Testis (tissue), 3 donors: ENCODE measurements around the gene CFAP91. TPM values are rescaled to one million over a fixed set of nuclear protein-coding genes. Genes with fewer than 3 reads are reported as not detected.

Source experiments
- DNase-seq: peaks from one replicate; pipeline ENCODE4 v3.0.0-alpha.2; 2019
- H3K27ac ChIP-seq, 2 donors: fragments of 200-600 bp; sonication (generic); one replicate each; pipeline ENCODE4 v1.5.1; 2019
- H3K27me3 ChIP-seq: fragments of 200-600 bp; sonication (generic); one replicate; pipeline ENCODE4 v1.5.1; 2019
- H3K36me3 ChIP-seq: fragments of 200-600 bp; sonication (generic); one replicate; pipeline ENCODE4 v1.5.1; 2017; ENCODE audit warnings: low read depth; ENCODE audit errors: missing control alignments
- H3K4me1 ChIP-seq: fragments of 200-600 bp; sonication (generic); one replicate; pipeline ENCODE4 v1.5.1; 2019
- H3K4me3 ChIP-seq, 2 donors: fragments of 200-600 bp; sonication (generic); one replicate each; pipeline ENCODE4 v1.5.1; 2017 to 2019
- H3K9me3 ChIP-seq: fragments of 200-600 bp; sonication (generic); one replicate; pipeline ENCODE4 v1.5.1; 2017
- CTCF ChIP-seq, 3 experiments: fragments of 450-650 bp in 2 of 3; fragments of 200-600 bp in 1 of 3; sonication (generic) in 1 of 3; IDR thresholded peaks; one replicate each; pipeline ENCODE4 v1.5.1; 2016 to 2019; ENCODE audit warnings: antibody characterized with exemption in 3 of 3, mild to moderate bottlenecking in 2 of 3, moderate library complexity in 1 of 3
- POLR2A ChIP-seq: fragments of 450-650 bp; IDR thresholded peaks from one replicate; pipeline ENCODE4 v1.6.1; 2017; ENCODE audit warnings: antibody characterized with exemption, mild to moderate bottlenecking, moderate library complexity
- WGBS, 2 donors: methylation state at CpG; one replicate each; pipeline ENCODE4 v1.1.5; 2018; 5-methylcytosine and 5-hydroxymethylcytosine counted together
- intact Hi-C: fragments of 100-400 bp; cut with DNase I; formaldehyde crosslinking; loops from one replicate; pipeline ENCODE4 v1.15.1; 2023; ENCODE audit warnings: low total_unique reads
- polyA plus RNA-seq: library from polyadenylated mRNA; stranded (reverse); fragments of 350-450 nt; fragmentation: Illumina TruSeq; extraction: RNeasy Lipid Tissue Mini Kit (QIAGEN cat#74804); gene quantifications from one replicate; pipeline ENCODE4 v1.2.3, GENCODE V29; 2014; ENCODE audit warnings: low read depth, low replicate concordance; ENCODE audit not compliant: insufficient read depth
- total RNA-seq, 2 donors: library from RNA; depleted of rRNA; stranded (reverse); fragments of >200 nt; gene quantifications; one replicate each; pipeline ENCODE4 v1.2.3, GENCODE V29; 2016

CFAP91 gene
- total and polyA plus RNA-seq, 3 donors from 2014 or later: 28.3 to 58.0 (median 47.6) TPM

- no peak for DNase-seq
- Histone ChIP-seq H3K4me3 (no peak overlapping the region), H3K27me3 (no peaks in the 10 kb centered on the region), H3K4me1 (peaks cover 10% of the 10 kb centered on the region), H3K36me3 (no peaks in the 10 kb centered on the region), H3K27ac (no peak overlapping the region), H3K9me3 (no peaks in the 10 kb centered on the region)
- 65 to 66% methylated on average over 5 of the region's 5 CpGs for WGBS, 2 donors
- no peak for TF ChIP-seq POLR2A
- no peak for TF ChIP-seq CTCF (IDR thresholded peaks at IDR 0.05)
- intact Hi-C loops: no loop called here
Measured at GRCh38 chr3:119717520-119717919, 14.7 kb downstream of the CFAP91 start.

- Histone ChIP-seq H3K9me3 (no peaks in the 10 kb centered on the region), H3K4me1 (no peaks in the 10 kb centered on the region), H3K4me3 (no peak overlapping the region), H3K27ac (no peak overlapping the region), H3K27me3 (no peaks in the 10 kb centered on the region), H3K36me3 (no peaks in the 10 kb centered on the region)
- TF ChIP-seq CTCF (IDR thresholded peaks at IDR 0.05): no peak
- no peak for TF ChIP-seq POLR2A
- 52 to 58% methylated on average over 2 of the region's 2 CpGs for WGBS, 2 donors
- no peak for DNase-seq
- intact Hi-C loops: no loop called here
Measured at GRCh38 chr3:119723022-119723421, 20.2 kb downstream of the CFAP91 start.

GRCh38 chr3:119726909-119727308 lies 24.1 kb downstream of the CFAP91 start:
- intact Hi-C loops: no loop called here
- Histone ChIP-seq H3K27me3 (no peaks in the 10 kb centered on the region), H3K4me3 (no peak overlapping the region), H3K4me1 (no peaks in the 10 kb centered on the region), H3K9me3 (no peaks in the 10 kb centered on the region), H3K36me3 (no peaks in the 10 kb centered on the region), H3K27ac (no peak overlapping the region)
- TF ChIP-seq POLR2A (no peak), CTCF (IDR thresholded peaks at IDR 0.05) (no peak)
- 80 to 85% methylated on average over 2 of the region's 2 CpGs for WGBS, 2 donors
- no peak for DNase-seq

- H3K9me3 ChIP-seq: no peaks in the 10 kb centered on the region
- H3K36me3 ChIP-seq: no peaks in the 10 kb centered on the region
- no peaks in the 10 kb centered on the region for H3K4me1 ChIP-seq
- TF ChIP-seq CTCF (IDR thresholded peaks at IDR 0.05): no peak
- TF ChIP-seq POLR2A: no peak
- 95 to 97% methylated on average over 6 of the region's 6 CpGs for WGBS, 2 donors
- H3K27ac ChIP-seq: no peak overlapping the region
- DNase-seq: no peak
- no peaks in the 10 kb centered on the region for H3K27me3 ChIP-seq
- H3K4me3 ChIP-seq: no peak overlapping the region
- intact Hi-C loops: no loop called here
Measured at GRCh38 chr3:119729996-119730395, 27.2 kb downstream of the CFAP91 start.

- DNase-seq: no peak
- H3K4me1 ChIP-seq: no peaks in the 10 kb centered on the region
- WGBS, 2 donors: 87 to 90% methylated on average over 8 of the region's 8 CpGs
- intact Hi-C loops: no loop called here
- H3K4me3 ChIP-seq: no peak overlapping the region
- no peak for TF ChIP-seq POLR2A
- no peak for TF ChIP-seq CTCF (IDR thresholded peaks at IDR 0.05)
- no peaks in the 10 kb centered on the region for H3K36me3 ChIP-seq
- H3K27me3 ChIP-seq: no peaks in the 10 kb centered on the region
- H3K9me3 ChIP-seq: no peaks in the 10 kb centered on the region
- H3K27ac ChIP-seq: no peak overlapping the region
Measured at GRCh38 chr3:119731560-119732343, 28.9 kb downstream of the CFAP91 start.
